SHP77 treated with DMSO at 0.1 percent for 48 hours (cell line): ENCODE results near the gene DPF3.

Source experiments
- DNase-seq: peaks from one replicate; lab custom pipeline; 2025; lab: John Stamatoyannopoulos, UW

The DPF3 gene

GRCh38 chr14:72616811-72617210 is 277.1 kb downstream of the DPF3 start:
- no peak for DNase-seq

GRCh38 chr14:72616294-72616693 is 277.6 kb downstream of the DPF3 start:
- no peak for DNase-seq

- DNase-seq = no peak
Measured at GRCh38 chr14:72615451-72616121, 278.3 kb downstream of the DPF3 start.

GRCh38 chr14:72614891-72615415 is 278.9 kb downstream of the DPF3 start:
- DNase-seq = no peak

GRCh38 chr14:72614365-72614764 is 279.5 kb downstream of the DPF3 start:
- no peak for DNase-seq

GRCh38 chr14:72613975-72614319 is 280.0 kb downstream of the DPF3 start:
- DNase-seq = no peak

GRCh38 chr14:72613231-72613974 is 280.5 kb downstream of the DPF3 start:
- no peak for DNase-seq

- DNase-seq = no peak
Measured at GRCh38 chr14:72612041-72612440, 281.9 kb downstream of the DPF3 start.

GRCh38 chr14:72611506-72611905 is 282.4 kb downstream of the DPF3 start:
- no peak for DNase-seq

- no peak for DNase-seq
Measured at GRCh38 chr14:72610831-72611200, 283.1 kb downstream of the DPF3 start.

GRCh38 chr14:72610096-72610830 is 283.6 kb downstream of the DPF3 start:
- DNase-seq = no peak

- no peak for DNase-seq
Measured at GRCh38 chr14:72609205-72609916, 284.5 kb downstream of the DPF3 start.

GRCh38 chr14:72608391-72609204 is 285.3 kb downstream of the DPF3 start:
- no peak for DNase-seq

- DNase-seq = no peak
Measured at GRCh38 chr14:72607386-72608130, 286.3 kb downstream of the DPF3 start.

GRCh38 chr14:72606879-72607278 is 287.0 kb downstream of the DPF3 start:
- no peak for DNase-seq

GRCh38 chr14:72605921-72606220 is 288.0 kb downstream of the DPF3 start:
- DNase-seq = no peak

- DNase-seq = no peak
Measured at GRCh38 chr14:72605096-72605920, 288.6 kb downstream of the DPF3 start.

- no peak for DNase-seq
Measured at GRCh38 chr14:72604133-72604532, 289.8 kb downstream of the DPF3 start.

- no peak for DNase-seq
Measured at GRCh38 chr14:72603639-72604038, 290.3 kb downstream of the DPF3 start.
